Immature natural killer cell (primary cell): ENCODE measurements around the gene ACTRT2. TPM values are rescaled to one million over a fixed set of nuclear protein-coding genes. Genes with fewer than 3 reads are reported as not detected.

Experiments used
- DNase-seq, 3 donors: peaks; one replicate each; pipeline ENCODE4 v3.0.0; 2022; ENCODE audit warnings: mixed read lengths in 1 of 3
- H3K27ac Mint-ChIP-seq, 6 donors: one replicate each; pipeline ENCODE4 v1.8.0; 2020; ENCODE audit warnings: mixed read lengths in 6 of 6, mild to moderate bottlenecking in 5 of 6, inconsistent platforms in 4 of 6, moderate library complexity in 3 of 6
- H3K27me3 Mint-ChIP-seq, 3 donors: one replicate each; pipeline ENCODE4 v1.8.0; 2020 to 2021; ENCODE audit warnings: low read depth in 3 of 3, mild to moderate bottlenecking in 3 of 3, mixed read lengths in 3 of 3, moderate library complexity in 3 of 3, inconsistent platforms in 1 of 3
- H3K36me3 Mint-ChIP-seq, 3 donors: one replicate each; pipeline ENCODE4 v1.8.0; 2020; ENCODE audit warnings: mixed read lengths in 3 of 3, inconsistent platforms in 2 of 3, mild to moderate bottlenecking in 2 of 3
- H3K4me1 Mint-ChIP-seq, 2 donors: one replicate each; pipeline ENCODE4 v1.8.0; 2020; ENCODE audit warnings: inconsistent platforms in 2 of 2, mild to moderate bottlenecking in 2 of 2, mixed read lengths in 2 of 2, moderate library complexity in 1 of 2
- H3K4me3 Mint-ChIP-seq, 5 donors: one replicate each; pipeline ENCODE4 v1.8.0; 2020; ENCODE audit warnings: mild to moderate bottlenecking in 5 of 5, mixed read lengths in 5 of 5, inconsistent platforms in 3 of 5, moderate library complexity in 3 of 5
- H3K9me3 Mint-ChIP-seq, 6 donors: one replicate each; pipeline ENCODE4 v1.8.0; 2020; ENCODE audit warnings: mild to moderate bottlenecking in 6 of 6, mixed read lengths in 6 of 6, inconsistent platforms in 4 of 6, moderate library complexity in 3 of 6
- polyA plus RNA-seq, 3 donors: library from polyadenylated mRNA; unstranded; fragments of 300-500 nt; fragmentation: Illumina TruSeq; gene quantifications; one replicate each; pipeline ENCODE4 v1.2.3, GENCODE V29; 2021

Gene ACTRT2
- polyA plus RNA-seq, 3 donors from 2014 or later, result not detected

- no peaks in the 10 kb centered on the region for H3K4me1 Mint-ChIP-seq
These were observed 41.0 kb upstream of the ACTRT2 start for GRCh38 chr1:2980073-2980791.

GRCh38 chr1:2980849-2981248 is 40.4 kb upstream of the ACTRT2 start:
- H3K9me3 Mint-ChIP-seq, result no peaks in the 10 kb centered on the region
- H3K4me3 Mint-ChIP-seq, result no peak overlapping the region
- H3K27ac Mint-ChIP-seq, result no peak overlapping the region
- no peaks in the 10 kb centered on the region for H3K36me3 Mint-ChIP-seq
- H3K4me1 Mint-ChIP-seq, result no peaks in the 10 kb centered on the region
- H3K27me3 Mint-ChIP-seq, result no peaks in the 10 kb centered on the region
- DNase-seq, result no peak

More at GRCh38 chr1:2980073-2980791, 41.0 kb upstream of the ACTRT2 start:
- no peak for DNase-seq
- Mint-ChIP-seq H3K27ac (no peak overlapping the region), H3K4me3 (no peak overlapping the region), H3K9me3 (no peaks in the 10 kb centered on the region), H3K36me3 (no peaks in the 10 kb centered on the region), H3K27me3 (no peaks in the 10 kb centered on the region)

DNA sequence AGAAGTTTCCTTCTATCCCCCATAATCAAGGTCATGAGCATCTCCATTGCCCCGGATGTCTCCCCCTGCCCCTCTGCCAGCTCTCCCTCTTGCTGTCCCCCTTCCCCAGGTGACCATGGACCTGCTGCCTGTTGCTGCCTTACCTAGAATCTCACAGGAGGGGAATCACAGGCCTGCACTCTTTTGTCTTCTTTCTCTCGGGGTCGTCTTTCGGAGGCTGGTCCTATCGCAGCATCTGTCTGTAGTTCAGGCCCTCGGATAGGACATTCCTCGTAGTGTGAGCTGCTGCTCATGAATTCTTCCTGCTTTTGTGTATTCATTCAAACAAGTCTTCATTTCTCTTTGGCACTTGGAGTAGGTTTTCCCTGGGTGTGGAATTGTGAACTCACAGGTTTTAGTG is 39.9 kb upstream of the ACTRT2 start:
- no peaks in the 10 kb centered on the region for H3K27me3 Mint-ChIP-seq
- peaks cover 0 to 3% (median 0%) of the 10 kb centered on the region in 3 donors for H3K36me3 Mint-ChIP-seq
- no peaks in the 10 kb centered on the region for H3K9me3 Mint-ChIP-seq
- no peak overlapping the region for H3K27ac Mint-ChIP-seq
- no peak overlapping the region for H3K4me3 Mint-ChIP-seq
- H3K4me1 Mint-ChIP-seq, result no peaks in the 10 kb centered on the region
- no peak for DNase-seq

GRCh38 chr1:2981981-2982614 is 39.2 kb upstream of the ACTRT2 start:
- H3K27me3 Mint-ChIP-seq, result no peaks in the 10 kb centered on the region
- no peak overlapping the region for H3K27ac Mint-ChIP-seq
- H3K36me3 Mint-ChIP-seq, result peaks cover 0 to 4% (median 0%) of the 10 kb centered on the region in 3 donors
- no peaks in the 10 kb centered on the region for H3K9me3 Mint-ChIP-seq
- H3K4me1 Mint-ChIP-seq, result no peaks in the 10 kb centered on the region
- no peak overlapping the region for H3K4me3 Mint-ChIP-seq
- DNase-seq, result no peak

- no peak overlapping the region for H3K4me3 Mint-ChIP-seq
- DNase-seq, result no peak
- H3K27me3 Mint-ChIP-seq, result no peaks in the 10 kb centered on the region
- H3K4me1 Mint-ChIP-seq, result no peaks in the 10 kb centered on the region
- H3K9me3 Mint-ChIP-seq, result no peaks in the 10 kb centered on the region
- peaks cover 0 to 4% (median 0%) of the 10 kb centered on the region in 3 donors for H3K36me3 Mint-ChIP-seq
- no peak overlapping the region for H3K27ac Mint-ChIP-seq
These were observed 38.5 kb upstream of the ACTRT2 start for GRCh38 chr1:2982615-2983318.

GRCh38 chr1:2983319-2983705 is 38.0 kb upstream of the ACTRT2 start:
- H3K27ac Mint-ChIP-seq, result no peak overlapping the region
- no peaks in the 10 kb centered on the region for H3K4me1 Mint-ChIP-seq
- peaks cover 0 to 1% (median 0%) of the 10 kb centered on the region in 3 donors for H3K27me3 Mint-ChIP-seq
- DNase-seq, result no peak
- H3K9me3 Mint-ChIP-seq, result no peaks in the 10 kb centered on the region
- peaks cover 0 to 4% (median 0%) of the 10 kb centered on the region in 3 donors for H3K36me3 Mint-ChIP-seq
- H3K4me3 Mint-ChIP-seq, result no peak overlapping the region

- Mint-ChIP-seq H3K36me3 (peaks cover 0 to 4% (median 0%) of the 10 kb centered on the region in 3 donors), H3K4me1 (no peaks in the 10 kb centered on the region), H3K4me3 (no peak overlapping the region), H3K9me3 (no peaks in the 10 kb centered on the region), H3K27me3 (peaks cover 0 to 2% (median 0%) of the 10 kb centered on the region in 3 donors), H3K27ac (no peak overlapping the region)
- no peak for DNase-seq
These were observed 37.4 kb upstream of the ACTRT2 start for GRCh38 chr1:2983706-2984398.

- DNase-seq, result no peak
- Mint-ChIP-seq H3K4me3 (no peak overlapping the region), H3K27me3 (peaks cover 0 to 2% (median 0%) of the 10 kb centered on the region in 3 donors), H3K4me1 (no peaks in the 10 kb centered on the region), H3K36me3 (peaks cover 0 to 4% (median 0%) of the 10 kb centered on the region in 3 donors), H3K27ac (no peak overlapping the region), H3K9me3 (no peaks in the 10 kb centered on the region)
These were observed 36.7 kb upstream of the ACTRT2 start for GRCh38 chr1:2984399-2985061.

- peaks cover 0 to 4% (median 0%) of the 10 kb centered on the region in 3 donors for H3K36me3 Mint-ChIP-seq
- no peaks in the 10 kb centered on the region for H3K9me3 Mint-ChIP-seq
- H3K4me3 Mint-ChIP-seq, result no peak overlapping the region
- no peak overlapping the region for H3K27ac Mint-ChIP-seq
- no peak for DNase-seq
- H3K4me1 Mint-ChIP-seq, result no peaks in the 10 kb centered on the region
- peaks cover 0 to 2% (median 0%) of the 10 kb centered on the region in 3 donors for H3K27me3 Mint-ChIP-seq
These were observed 36.2 kb upstream of the ACTRT2 start for GRCh38 chr1:2985067-2985561.

GRCh38 chr1:2985694-2986548 is 35.3 kb upstream of the ACTRT2 start:
- H3K27ac Mint-ChIP-seq, result peak overlapping the region in 1 of 6 donors; percentile 35
- H3K4me3 Mint-ChIP-seq, result no peak overlapping the region
- no peaks in the 10 kb centered on the region for H3K9me3 Mint-ChIP-seq
- no peak for DNase-seq
- peaks cover 0 to 2% (median 0%) of the 10 kb centered on the region in 3 donors for H3K27me3 Mint-ChIP-seq
- H3K4me1 Mint-ChIP-seq, result no peaks in the 10 kb centered on the region
- peaks cover 0 to 4% (median 0%) of the 10 kb centered on the region in 3 donors for H3K36me3 Mint-ChIP-seq

GRCh38 chr1:2986549-2987305 is 34.5 kb upstream of the ACTRT2 start:
- Mint-ChIP-seq H3K36me3 (peaks cover 0 to 4% (median 0%) of the 10 kb centered on the region in 3 donors), H3K27me3 (peaks cover 0 to 2% (median 0%) of the 10 kb centered on the region in 3 donors), H3K4me3 (no peak overlapping the region), H3K27ac (no peak overlapping the region), H3K9me3 (no peaks in the 10 kb centered on the region), H3K4me1 (no peaks in the 10 kb centered on the region)
- DNase-seq, result no peak

GRCh38 chr1:2987773-2988172 is 33.5 kb upstream of the ACTRT2 start:
- Mint-ChIP-seq H3K4me3 (no peak overlapping the region), H3K27ac (no peak overlapping the region), H3K36me3 (peaks cover 0 to 4% (median 0%) of the 10 kb centered on the region in 3 donors), H3K4me1 (no peaks in the 10 kb centered on the region), H3K9me3 (peaks cover 0 to 2% (median 0%) of the 10 kb centered on the region in 6 donors), H3K27me3 (peaks cover 0 to 2% (median 0%) of the 10 kb centered on the region in 3 donors)
- DNase-seq, result no peak
